ENCODE results near the gene PHACTR1.

DNA sequence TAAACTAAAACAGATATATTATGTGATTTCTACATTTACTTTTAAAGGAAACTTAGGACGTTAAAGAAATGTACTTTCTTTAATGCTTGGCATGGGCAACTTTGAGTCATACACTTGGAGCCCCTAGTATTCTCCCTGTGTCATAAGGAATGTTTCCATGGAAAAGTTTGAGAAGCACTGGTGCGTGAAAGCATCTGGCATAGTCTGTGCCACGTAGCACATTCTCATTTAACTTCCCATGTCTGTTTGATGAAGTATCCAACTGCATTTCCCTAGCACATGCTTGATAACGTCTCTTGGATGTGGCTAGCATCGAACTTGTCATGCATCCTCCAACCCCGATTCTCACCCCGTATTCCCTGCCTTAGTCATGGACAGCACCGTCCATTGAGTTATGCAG, 439.8 kb downstream of the PHACTR1 start:
- TF ChIP-seq CTCF (IDR thresholded peaks at IDR 0.05) = no peak
- no peak for TF ChIP-seq POLR2A (IDR thresholded peaks at IDR 0.05)
